H9 (cell line): ENCODE data around the gene ISCU. TPM values are rescaled to one million over a fixed set of nuclear protein-coding genes. Genes with fewer than 3 reads are reported as not detected.

Experiments used
- DNase-seq: peaks from one replicate; pipeline ENCODE4 v3.0.0-alpha.2; 2017
- H2AFZ ChIP-seq: one replicate; pipeline ENCODE4 v1.6.1; 2013; ENCODE audit warnings: mild to moderate bottlenecking, low read length, control low read depth, moderate library complexity
- H2AK5ac ChIP-seq: 2 replicates; pipeline ENCODE4 v1.6.1; 2013; ENCODE audit warnings: low read length, control low read depth, mixed read lengths; ENCODE audit not compliant: insufficient read length
- H2BK120ac ChIP-seq: one replicate; pipeline ENCODE4 v1.6.1; 2013; ENCODE audit warnings: low read depth, mild to moderate bottlenecking, low read length, control low read depth, inconsistent platforms; ENCODE audit not compliant: poor library complexity, severe bottlenecking
- H2BK12ac ChIP-seq: 2 replicates; pipeline ENCODE4 v1.6.1; 2013; ENCODE audit warnings: low read length, control low read depth, mixed read lengths, low read depth; ENCODE audit not compliant: insufficient read length
- H2BK15ac ChIP-seq: 2 replicates; pipeline ENCODE4 v1.6.1; 2013; ENCODE audit warnings: low read depth, low read length, control low read depth
- H2BK20ac ChIP-seq: one replicate; pipeline ENCODE4 v1.6.1; 2013; ENCODE audit warnings: low read depth, mild to moderate bottlenecking, low read length, control low read depth, inconsistent platforms; ENCODE audit not compliant: poor library complexity, severe bottlenecking
- H2BK5ac ChIP-seq: 2 replicates; pipeline ENCODE4 v1.6.1; 2013; ENCODE audit warnings: low read length, control low read depth, mixed read lengths; ENCODE audit not compliant: insufficient read length
- H3K14ac ChIP-seq: 2 replicates; pipeline ENCODE4 v1.6.1; 2013; ENCODE audit warnings: low read length, control low read depth; ENCODE audit not compliant: insufficient read depth
- H3K18ac ChIP-seq: 2 replicates; pipeline ENCODE4 v1.6.1; 2013; ENCODE audit warnings: low read depth, mild to moderate bottlenecking, mixed read lengths, low read length, control low read depth; ENCODE audit not compliant: insufficient read length
- H3K23ac ChIP-seq: 2 replicates; pipeline ENCODE4 v1.6.1; 2013; ENCODE audit warnings: low read length, control low read depth, mixed read lengths, low read depth; ENCODE audit not compliant: insufficient read length
- H3K23me2 ChIP-seq: 2 replicates; pipeline ENCODE4 v1.6.1; 2013; ENCODE audit warnings: low read depth, mild to moderate bottlenecking, mixed read lengths, low read length, control low read depth; ENCODE audit not compliant: insufficient read length, poor library complexity, severe bottlenecking
- H3K27ac ChIP-seq: 2 replicates; pipeline ENCODE4 v1.5.1; 2013; ENCODE audit warnings: low read length, control low read depth, mixed read lengths, low read depth; ENCODE audit not compliant: insufficient read length
- H3K27me3 ChIP-seq: 2 replicates; pipeline ENCODE4 v1.6.1; 2013; ENCODE audit warnings: low read length, control low read depth, inconsistent platforms; ENCODE audit not compliant: insufficient read depth
- H3K4ac ChIP-seq: 2 replicates; pipeline ENCODE4 v1.6.1; 2013; ENCODE audit warnings: low read depth, mild to moderate bottlenecking, control low read depth, inconsistent platforms, low read length, moderate library complexity
- H3K4me1 ChIP-seq: 2 replicates; pipeline ENCODE4 v1.6.1; 2013; ENCODE audit warnings: low read length, control low read depth, inconsistent platforms; ENCODE audit not compliant: insufficient read depth
- H3K4me2 ChIP-seq: 2 replicates; pipeline ENCODE4 v1.6.1; 2013; ENCODE audit warnings: low read length, control low read depth, mixed read lengths; ENCODE audit not compliant: insufficient read length, insufficient read depth
- H3K56ac ChIP-seq: 2 replicates; pipeline ENCODE4 v1.6.1; 2013; ENCODE audit warnings: low read depth, mild to moderate bottlenecking, mixed read lengths, low read length, control low read depth; ENCODE audit not compliant: insufficient read length
- H3K79me1 ChIP-seq: 2 replicates; pipeline ENCODE4 v1.6.1; 2013; ENCODE audit warnings: low read depth, mild to moderate bottlenecking, moderate library complexity, low read length, control low read depth, inconsistent platforms; ENCODE audit not compliant: insufficient read depth, poor library complexity, severe bottlenecking
- H3K79me2 ChIP-seq: 2 replicates; pipeline ENCODE4 v1.6.1; 2013; ENCODE audit warnings: low read length, control low read depth, inconsistent platforms; ENCODE audit not compliant: insufficient read depth
- H3K9ac ChIP-seq: 2 replicates; pipeline ENCODE4 v1.6.1; 2013; ENCODE audit warnings: low read length, control low read depth, mixed read lengths; ENCODE audit not compliant: insufficient read length; ENCODE audit errors: extremely low read depth
- H3K9me3 ChIP-seq: one replicate; pipeline ENCODE4 v1.6.1; 2013; ENCODE audit warnings: low read depth, low read length, inconsistent platforms; ENCODE audit not compliant: control insufficient read depth
- H3T11ph ChIP-seq: one replicate; pipeline ENCODE4 v1.6.1; 2013; ENCODE audit warnings: mild to moderate bottlenecking, low read length, control low read depth, inconsistent platforms
- H4K20me1 ChIP-seq: one replicate; pipeline ENCODE4 v1.6.1; 2013; ENCODE audit not compliant: control insufficient read depth, insufficient read length, insufficient read depth
- H4K5ac ChIP-seq: 2 replicates; pipeline ENCODE4 v1.6.1; 2013; ENCODE audit warnings: low read depth, mild to moderate bottlenecking, mixed read lengths, low read length, control low read depth; ENCODE audit not compliant: insufficient read length
- H4K8ac ChIP-seq: replicated peaks from 2 replicates; pipeline ENCODE4 v1.6.1; 2013; ENCODE audit warnings: low read length, control low read depth, mixed read lengths, low read depth; ENCODE audit not compliant: insufficient read length
- H4K91ac ChIP-seq: 2 replicates; pipeline ENCODE4 v1.6.1; 2013; ENCODE audit warnings: low read depth, mild to moderate bottlenecking, moderate library complexity, mixed read lengths, low read length, control low read depth; ENCODE audit not compliant: insufficient read length
- H3K27ac Mint-ChIP-seq, 3 experiments: 2 replicates in 2 of 3; 3 replicates in 1 of 3; pipeline ENCODE4 v1.8.0; 2020 to 2021; ENCODE audit warnings: mixed read lengths in 3 of 3, mild to moderate bottlenecking in 1 of 3, moderate library complexity in 1 of 3
- H3K27me3 Mint-ChIP-seq: 2 replicates; pipeline ENCODE4 v1.8.0; 2021; ENCODE audit warnings: low read depth, mild to moderate bottlenecking, moderate library complexity, mixed read lengths
- H3K36me3 Mint-ChIP-seq, 3 experiments: 2 replicates in 2 of 3; 3 replicates in 1 of 3; pipeline ENCODE4 v1.8.0; 2020 to 2021; ENCODE audit warnings: low read depth in 3 of 3, mixed read lengths in 3 of 3; ENCODE audit not compliant: insufficient read depth in 1 of 3
- H3K4me1 Mint-ChIP-seq, 2 experiments: 2 replicates each; pipeline ENCODE4 v1.8.0; 2020; ENCODE audit warnings: mixed read lengths in 2 of 2
- H3K4me3 Mint-ChIP-seq, 2 experiments: 2 replicates in 1 of 2; 3 replicates in 1 of 2; pipeline ENCODE4 v1.8.0; 2020 to 2021; ENCODE audit warnings: mild to moderate bottlenecking in 2 of 2, mixed read lengths in 2 of 2, moderate library complexity in 1 of 2
- H3K9me3 Mint-ChIP-seq, 2 experiments: 2 replicates in 1 of 2; 3 replicates in 1 of 2; pipeline ENCODE4 v1.8.0; 2020; ENCODE audit warnings: mild to moderate bottlenecking in 2 of 2, mixed read lengths in 2 of 2, moderate library complexity in 1 of 2
- WGBS: extraction: QIAGEN DNeasy Blood & Tissue Kit; methylation state at CpG from one replicate; pipeline ENCODE4 v1.1.7; 2013; ENCODE audit warnings: missing lambda C conversion rate, low lambda C conversion rate, mixed read lengths; ENCODE audit not compliant: insufficient read length; ENCODE audit errors: extremely low coverage; 5-methylcytosine and 5-hydroxymethylcytosine counted together
- total RNA-seq: library from RNA; stranded (reverse); gene quantifications from 2 replicates; pipeline ENCODE4 v1.2.1, GENCODE V29; 2021
- TF ChIP-seq, protein P1 (sequence below): fragments of 200-600 bp; sonication (generic); conservative IDR thresholded peaks from 3 replicates; pipeline ENCODE4 v1.8.0; 2021; ENCODE audit warnings: antibody characterized with exemption, mild to moderate bottlenecking

Gene ISCU
- total RNA-seq, 1 experiment from 2014 or later = 64.9 TPM

- no peaks in the 10 kb centered on the region for H3K9me3 ChIP-seq
- no peak overlapping the region for H2BK15ac ChIP-seq
- no peak overlapping the region for H2BK12ac ChIP-seq
- peaks cover 2% of the 10 kb centered on the region for H4K20me1 ChIP-seq
- H4K8ac ChIP-seq = no peak overlapping the region
- TF ChIP-seq, protein P1, sequence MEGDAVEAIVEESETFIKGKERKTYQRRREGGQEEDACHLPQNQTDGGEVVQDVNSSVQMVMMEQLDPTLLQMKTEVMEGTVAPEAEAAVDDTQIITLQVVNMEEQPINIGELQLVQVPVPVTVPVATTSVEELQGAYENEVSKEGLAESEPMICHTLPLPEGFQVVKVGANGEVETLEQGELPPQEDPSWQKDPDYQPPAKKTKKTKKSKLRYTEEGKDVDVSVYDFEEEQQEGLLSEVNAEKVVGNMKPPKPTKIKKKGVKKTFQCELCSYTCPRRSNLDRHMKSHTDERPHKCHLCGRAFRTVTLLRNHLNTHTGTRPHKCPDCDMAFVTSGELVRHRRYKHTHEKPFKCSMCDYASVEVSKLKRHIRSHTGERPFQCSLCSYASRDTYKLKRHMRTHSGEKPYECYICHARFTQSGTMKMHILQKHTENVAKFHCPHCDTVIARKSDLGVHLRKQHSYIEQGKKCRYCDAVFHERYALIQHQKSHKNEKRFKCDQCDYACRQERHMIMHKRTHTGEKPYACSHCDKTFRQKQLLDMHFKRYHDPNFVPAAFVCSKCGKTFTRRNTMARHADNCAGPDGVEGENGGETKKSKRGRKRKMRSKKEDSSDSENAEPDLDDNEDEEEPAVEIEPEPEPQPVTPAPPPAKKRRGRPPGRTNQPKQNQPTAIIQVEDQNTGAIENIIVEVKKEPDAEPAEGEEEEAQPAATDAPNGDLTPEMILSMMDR = no peak
- H3K27me3 ChIP-seq = no peaks in the 10 kb centered on the region; the same call in 1 of the 2 replicates
- Mint-ChIP-seq H3K27ac (peak overlapping the region in 1 of 3 experiments; percentile 49; a peak in 1 of 7 replicates), H3K27me3 (no peaks in the 10 kb centered on the region; the same call in 1 of the 2 replicates), H3K9me3 (no peaks in the 10 kb centered on the region), H3K4me3 (peak overlapping the region; percentile 86 to 91), H3K4me1 (peaks cover 18 to 22% of the 10 kb centered on the region in 2 experiments), H3K36me3 (peaks cover 20 to 37% (median 29%) of the 10 kb centered on the region in 3 experiments; a peak in 6 of 7 replicates)
- peaks cover 6% of the 10 kb centered on the region for H3K23me2 ChIP-seq
- peak overlapping the region; percentile 73 for H3K9ac ChIP-seq
- peaks cover 5% of the 10 kb centered on the region for H3K79me1 ChIP-seq
- H2BK120ac ChIP-seq = no peak overlapping the region
- no peak for DNase-seq
- H2BK20ac ChIP-seq = no peak overlapping the region
- H3K23ac ChIP-seq = no peak overlapping the region
- no peak overlapping the region for H3K27ac ChIP-seq
- H3T11ph ChIP-seq = no peak overlapping the region
- no peak overlapping the region for H4K91ac ChIP-seq
- no peak overlapping the region for H3K18ac ChIP-seq
- H3K14ac ChIP-seq = no peak overlapping the region
- no peak overlapping the region for H2BK5ac ChIP-seq
- no peak overlapping the region for H4K5ac ChIP-seq
- no peak overlapping the region for H2AFZ ChIP-seq
- WGBS = no CpG with 5 or more reads among the region's 5 CpGs
- H3K79me2 ChIP-seq = no peaks in the 10 kb centered on the region
- no peak overlapping the region for H3K4ac ChIP-seq
- H3K56ac ChIP-seq = no peak overlapping the region
- H3K4me1 ChIP-seq = peaks cover 6% of the 10 kb centered on the region; the same call in 1 of the 2 replicates
- H2AK5ac ChIP-seq = no peak overlapping the region
- peak overlapping the region; percentile 88 for H3K4me2 ChIP-seq
These were observed 46.5 kb upstream of the ISCU start for GRCh38 chr12:108515916-108516315.
